KG1 (cell line): ENCODE measurements around the gene LONP2.
"Not testable (repeated sequence)": the region's sequence is repeated elsewhere in the genome, so short reads cannot be mapped to it uniquely, and the experiment has no call there.

Source experiments
- DNase-seq: peaks from one replicate; lab custom pipeline; 2025; lab: John Stamatoyannopoulos, UW

LONP2 gene

DNA sequence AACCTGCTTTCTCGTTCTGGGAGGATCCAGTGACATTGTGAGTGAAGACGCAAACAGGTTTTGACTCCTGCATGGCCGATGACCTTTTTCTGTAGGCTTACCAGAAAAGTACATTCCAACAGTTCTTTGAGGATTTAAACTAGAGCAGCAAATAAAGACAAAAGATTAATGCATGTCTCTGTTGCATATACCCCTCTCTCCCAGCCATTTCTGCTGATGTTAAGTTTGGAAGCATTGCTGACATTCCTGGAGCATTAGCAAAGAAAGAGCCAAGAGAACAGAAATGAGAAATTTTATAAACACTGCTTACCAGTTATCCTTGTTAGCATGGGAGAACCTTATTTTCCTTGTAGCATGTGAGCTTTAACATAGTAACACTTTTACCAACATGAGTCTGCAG lies 91.9 kb downstream of the LONP2 start:
- DNase-seq = no peak

DNA sequence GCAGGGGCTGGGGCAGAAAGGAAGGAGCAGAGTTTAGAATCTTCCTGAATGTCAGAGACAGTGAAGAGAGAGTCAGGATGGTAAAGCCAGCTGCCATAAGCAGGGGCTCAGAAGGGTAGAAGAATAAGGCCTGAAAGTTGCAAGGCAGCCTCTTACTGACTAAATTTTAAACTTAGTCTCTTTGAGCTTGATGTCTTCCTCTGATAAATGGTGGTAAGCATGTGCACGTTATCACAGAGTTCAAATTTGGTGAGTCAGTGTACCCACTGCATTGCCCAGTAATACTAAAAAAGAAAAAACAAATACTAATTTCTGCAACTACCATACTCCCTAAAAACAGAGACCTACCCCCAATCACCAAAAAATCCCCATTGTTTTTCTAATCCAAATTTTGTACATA lies 96.0 kb downstream of the LONP2 start:
- DNase-seq = no peak

DNA sequence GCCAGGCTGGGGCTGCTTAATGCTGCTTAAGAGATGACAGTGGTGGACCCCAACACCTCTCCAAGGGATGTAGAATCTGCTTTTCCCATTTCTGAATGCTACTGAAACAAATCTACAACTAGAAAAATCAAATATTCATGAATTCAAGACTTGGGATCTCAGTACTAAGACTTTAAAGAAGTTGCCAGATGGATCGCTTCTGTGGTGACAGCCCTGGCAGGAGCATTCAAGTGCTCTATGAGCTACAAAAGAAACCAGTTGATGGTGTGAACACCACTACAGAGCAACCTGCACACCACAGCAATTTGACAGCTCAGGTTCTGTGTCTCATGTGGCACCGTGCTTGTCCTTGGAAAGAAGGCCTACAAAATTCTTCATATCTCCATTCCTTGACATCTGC lies 98.5 kb downstream of the LONP2 start:
- no peak for DNase-seq

DNA sequence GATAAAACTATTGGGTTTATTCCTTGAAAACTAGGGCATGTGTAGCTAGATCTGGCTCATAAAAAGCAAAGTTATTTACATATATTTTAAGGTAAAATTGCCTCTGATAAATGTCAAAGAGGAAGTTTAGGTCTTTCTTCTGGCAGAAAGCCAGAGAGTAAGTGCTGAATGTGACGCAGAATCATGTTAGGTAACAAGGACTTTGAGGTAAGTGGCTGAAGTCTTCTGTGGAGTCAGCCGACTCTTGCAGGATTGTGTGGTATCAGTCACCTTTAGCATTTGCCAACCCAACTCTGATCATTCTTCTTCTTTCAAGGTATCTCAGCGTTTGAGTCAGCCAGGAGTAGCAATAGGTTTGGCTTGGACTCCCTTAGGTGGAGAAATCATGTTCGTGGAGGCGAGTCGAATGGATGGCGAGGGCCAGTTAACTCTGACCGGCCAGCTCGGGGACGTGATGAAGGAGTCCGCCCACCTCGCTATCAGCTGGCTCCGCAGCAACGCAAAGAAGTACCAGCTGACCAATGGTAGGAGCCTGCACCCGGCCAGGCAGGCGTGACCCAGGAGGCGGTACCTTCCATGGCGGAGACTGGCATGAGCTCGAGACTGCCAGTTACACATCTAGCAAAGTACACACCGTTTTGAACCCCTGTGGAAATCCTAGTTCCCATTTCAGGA lies 103.2 kb downstream of the LONP2 start:
- DNase-seq = no peak

DNA sequence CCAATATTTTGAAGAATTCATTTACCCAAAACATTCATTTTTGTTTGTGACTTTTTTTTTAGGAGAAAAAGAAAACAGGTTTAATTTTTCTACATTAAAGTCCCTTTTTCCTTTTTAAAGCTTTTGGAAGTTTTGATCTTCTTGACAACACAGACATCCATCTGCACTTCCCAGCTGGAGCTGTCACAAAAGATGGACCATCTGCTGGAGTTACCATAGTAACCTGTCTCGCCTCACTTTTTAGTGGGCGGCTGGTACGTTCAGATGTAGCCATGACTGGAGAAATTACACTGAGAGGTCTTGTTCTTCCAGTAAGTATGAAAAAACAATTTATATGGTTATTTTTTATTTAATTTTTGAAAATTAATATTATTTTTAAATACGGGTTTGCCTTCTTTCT lies 103.9 kb downstream of the LONP2 start:
- no peak for DNase-seq

DNA sequence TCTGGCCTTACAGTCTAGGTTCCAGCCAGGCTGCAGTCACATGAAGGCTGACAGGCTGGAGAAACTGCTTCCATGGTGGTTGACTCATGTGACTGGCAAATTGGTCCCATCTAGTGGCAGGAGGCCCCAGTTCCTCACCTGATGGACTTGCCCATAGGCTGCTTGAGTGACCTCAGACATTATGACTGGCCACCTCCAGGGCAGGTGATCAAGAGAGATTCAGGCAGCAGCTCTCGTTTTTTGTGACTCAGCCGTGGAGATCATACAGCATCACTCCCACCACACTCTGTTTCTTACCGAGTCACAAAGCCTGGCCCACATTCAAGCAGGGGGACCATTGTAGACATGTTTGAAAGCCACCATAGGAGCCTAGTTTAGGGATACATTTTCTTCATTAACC lies 106.6 kb downstream of the LONP2 start:
- DNase-seq = no peak

DNA sequence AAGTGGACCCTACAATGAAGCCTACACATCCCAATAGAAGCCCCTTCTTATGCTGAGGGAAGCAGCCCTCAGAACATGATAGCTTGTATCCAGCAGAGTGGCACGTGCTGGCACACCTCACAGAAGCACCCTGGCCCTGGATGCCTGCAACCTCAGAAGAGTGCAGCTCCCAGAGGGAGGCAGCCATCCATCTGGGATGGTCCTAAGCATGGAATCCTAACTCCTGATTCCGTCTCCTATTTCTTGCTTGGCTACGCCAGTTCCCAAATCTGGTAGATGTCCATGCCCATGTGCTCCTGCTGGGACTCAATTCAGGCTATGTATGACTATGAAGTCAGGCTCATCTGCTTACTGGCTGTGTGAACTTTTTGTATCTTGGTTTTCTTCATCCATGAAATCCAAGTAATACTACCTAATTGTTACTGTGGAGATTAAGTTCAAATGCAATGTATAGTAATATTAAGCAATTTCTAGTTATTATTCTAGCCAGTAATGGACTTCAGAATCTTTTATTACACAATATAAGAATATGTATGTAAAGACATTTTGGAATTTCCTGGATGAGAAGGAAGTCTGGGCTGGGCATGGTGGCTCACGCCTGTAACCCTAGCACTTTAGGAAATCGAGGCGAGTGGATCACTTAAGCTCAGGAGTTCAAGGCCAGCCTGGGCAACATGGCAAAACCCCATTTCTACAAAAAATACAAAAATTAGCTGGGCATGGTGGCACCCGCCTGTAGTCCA lies 108.7 kb downstream of the LONP2 start:
- no peak for DNase-seq

DNA sequence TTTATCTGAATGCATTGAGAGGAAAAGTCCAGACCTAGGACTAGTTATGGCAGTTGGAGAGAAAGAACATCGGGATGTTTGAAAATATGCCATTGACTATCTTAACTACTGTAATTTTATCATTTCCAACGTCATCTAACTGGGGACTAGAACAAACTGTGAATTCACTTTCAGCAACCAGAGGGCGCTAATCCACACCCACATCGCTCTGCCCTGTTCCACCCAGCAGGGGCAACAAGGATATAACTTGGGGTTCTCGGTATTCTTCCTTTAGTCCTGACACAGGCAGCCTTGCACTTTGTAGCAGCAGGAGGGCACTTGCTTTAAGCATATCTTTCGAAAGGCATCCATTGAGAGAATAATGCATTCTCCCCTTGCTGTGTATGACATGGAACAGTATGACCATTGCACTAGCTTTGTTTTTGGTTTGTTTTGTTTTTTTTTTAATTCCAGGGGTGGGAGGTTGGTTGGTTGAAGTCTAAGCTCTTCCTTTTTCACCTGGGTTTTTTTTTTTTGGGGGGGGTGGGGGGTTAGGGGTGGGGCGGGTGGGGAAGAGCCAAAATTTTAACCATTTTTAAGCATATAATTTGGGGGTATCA lies 109.6 kb downstream of the LONP2 start:
- peak; percentile 61 for DNase-seq

DNA sequence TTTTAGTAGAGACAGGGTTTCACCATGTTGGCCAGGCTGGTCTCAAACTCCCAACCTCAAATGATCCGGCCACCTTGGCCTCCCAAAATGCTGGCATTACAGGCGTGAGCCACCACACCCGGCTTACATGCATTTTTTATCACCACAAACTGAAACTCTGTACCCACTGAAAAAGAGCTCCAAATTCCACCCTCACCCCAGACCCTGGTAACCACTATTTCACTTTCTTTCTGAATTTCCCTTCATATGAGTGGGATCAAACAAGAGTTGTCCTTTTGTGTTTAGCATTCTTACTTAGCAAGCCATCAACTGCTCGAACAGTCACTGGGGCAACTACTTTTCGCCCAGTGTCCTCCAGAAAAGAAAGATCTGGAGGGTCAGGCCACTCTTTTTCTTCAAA lies 110.3 kb downstream of the LONP2 start:
- DNase-seq = not testable (repeated sequence)

DNA sequence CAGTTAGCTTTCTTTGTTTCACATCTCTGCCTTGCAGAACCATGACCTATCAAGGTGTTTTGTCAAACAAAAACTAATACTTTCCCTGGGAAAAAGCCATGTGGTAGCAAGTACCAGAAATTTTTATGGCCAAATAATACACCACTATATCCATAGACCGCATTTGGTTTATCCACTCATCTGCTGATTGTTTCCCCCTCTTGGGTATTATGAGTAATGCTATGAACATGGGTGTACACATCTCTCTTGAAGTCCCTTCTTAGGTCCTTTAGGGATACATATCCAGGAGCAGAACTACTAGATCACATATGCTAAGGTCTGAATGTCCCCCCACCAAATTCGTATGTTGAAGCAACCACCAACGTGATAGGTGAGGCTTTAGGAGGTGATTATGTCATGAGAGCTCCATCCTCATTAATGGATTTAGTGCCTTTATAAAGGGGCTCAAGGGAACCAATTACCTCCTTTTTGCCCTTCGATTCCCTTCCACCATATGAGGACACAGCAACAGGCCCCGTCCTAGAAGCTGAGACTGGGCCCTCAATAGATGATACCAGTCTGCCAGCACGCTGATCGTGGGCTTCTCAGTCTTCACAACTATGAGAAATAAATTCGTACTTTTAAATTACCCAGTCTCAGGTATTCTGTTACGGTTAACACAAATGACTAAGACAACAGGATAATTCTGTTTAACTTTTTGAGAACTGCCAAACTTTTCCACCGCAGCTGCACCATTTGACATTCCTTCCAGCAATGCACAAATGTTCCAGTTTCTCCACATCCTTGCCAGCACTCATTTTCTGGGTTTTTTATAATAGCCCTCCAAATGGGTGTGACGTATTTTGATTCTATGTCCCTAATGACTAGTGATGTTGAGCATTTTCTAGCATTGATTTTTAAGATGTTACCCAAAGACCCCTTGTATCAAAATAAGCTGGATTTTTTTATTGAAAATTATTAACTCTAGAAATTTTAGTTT lies 111.1 kb downstream of the LONP2 start:
- DNase-seq = no peak

DNA sequence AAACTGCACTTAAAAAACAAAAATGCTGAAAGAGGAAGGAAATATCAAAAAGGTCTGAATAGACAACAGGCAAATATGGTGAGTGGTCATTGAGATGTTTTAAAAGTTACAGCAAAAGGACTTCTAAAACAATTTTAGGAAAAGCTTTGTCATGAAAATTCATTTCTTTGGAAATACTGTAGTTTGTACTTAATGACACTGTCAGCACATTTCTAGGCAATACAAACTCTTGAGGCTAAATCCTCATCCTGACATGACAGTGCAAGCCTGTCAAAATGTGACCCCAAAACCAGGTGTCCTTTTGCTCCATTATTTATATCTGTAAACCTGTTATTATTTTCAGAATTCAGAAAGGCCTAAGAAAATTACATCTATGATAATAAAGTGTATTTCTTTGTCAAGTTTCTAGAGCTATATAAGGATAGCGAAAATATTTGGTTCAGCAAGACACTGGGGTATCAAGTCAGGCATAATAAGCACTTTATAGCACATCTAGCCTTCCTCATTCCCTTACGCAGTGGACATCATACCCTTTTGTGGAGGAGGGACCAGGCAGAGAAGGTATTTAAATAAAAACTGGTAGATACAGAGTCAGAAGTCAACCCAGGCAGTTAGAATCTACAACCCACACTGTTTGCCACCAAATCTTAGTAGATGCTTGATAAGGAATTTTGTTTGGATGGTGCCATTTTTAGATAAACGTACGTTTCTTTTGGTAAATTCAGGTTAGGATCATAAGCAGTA lies 112.7 kb downstream of the LONP2 start:
- no peak for DNase-seq

DNA sequence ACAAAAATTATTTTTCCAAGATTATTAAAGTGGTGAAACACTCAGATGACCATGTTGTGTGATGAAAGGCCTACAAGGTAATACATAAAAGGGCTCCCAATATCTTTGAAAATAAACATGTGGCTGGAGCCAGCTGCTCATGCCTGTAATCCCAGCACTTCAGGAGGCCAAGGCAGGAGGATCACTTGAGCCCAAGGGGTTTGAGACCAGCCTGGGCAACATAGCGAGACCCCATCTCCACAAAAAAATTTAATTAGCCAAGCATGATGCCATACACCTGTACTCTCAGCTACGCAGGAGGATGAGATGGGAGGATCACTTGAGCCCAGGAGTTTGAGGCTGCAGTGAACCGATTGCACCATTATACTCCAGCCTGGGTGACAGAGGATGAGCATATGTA lies 114.3 kb downstream of the LONP2 start:
- DNase-seq = no peak

DNA sequence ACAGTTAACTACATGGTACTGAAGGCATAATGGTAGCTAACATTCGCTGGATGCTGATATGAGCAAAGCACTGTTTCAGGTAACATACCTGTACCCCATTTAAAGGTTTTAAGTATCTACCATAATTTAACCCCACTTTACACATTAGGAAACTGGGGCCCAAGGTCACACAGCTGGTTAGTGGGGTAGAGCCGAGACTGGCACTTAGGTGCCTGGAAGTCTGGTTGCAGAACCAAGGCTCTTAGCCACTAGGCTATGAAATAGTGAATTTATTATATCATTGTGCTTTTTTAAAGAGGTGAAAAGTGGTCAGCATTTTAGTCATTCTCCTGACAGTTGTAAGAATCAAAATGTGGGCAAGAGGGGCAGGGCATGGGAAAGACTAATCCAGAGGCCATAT lies 115.9 kb downstream of the LONP2 start:
- DNase-seq = no peak

DNA sequence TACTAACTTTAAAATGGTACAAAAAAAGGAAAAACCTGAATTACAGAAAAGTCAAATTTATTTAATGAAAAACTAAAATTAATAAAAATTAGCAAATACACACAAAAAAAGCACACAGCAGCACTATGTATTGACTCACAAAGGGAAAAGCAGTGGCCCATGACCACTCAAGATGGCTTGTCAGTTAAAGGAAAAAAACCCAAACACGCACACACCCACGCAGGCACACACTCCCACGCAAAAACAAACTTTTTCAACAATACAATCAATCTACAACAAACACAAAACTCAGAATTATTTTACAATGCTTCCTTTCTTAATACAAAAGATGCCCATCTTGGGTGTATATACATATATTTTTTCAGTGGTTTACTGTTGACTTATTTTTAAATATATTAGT lies 116.9 kb downstream of the LONP2 start:
- DNase-seq = no peak

DNA sequence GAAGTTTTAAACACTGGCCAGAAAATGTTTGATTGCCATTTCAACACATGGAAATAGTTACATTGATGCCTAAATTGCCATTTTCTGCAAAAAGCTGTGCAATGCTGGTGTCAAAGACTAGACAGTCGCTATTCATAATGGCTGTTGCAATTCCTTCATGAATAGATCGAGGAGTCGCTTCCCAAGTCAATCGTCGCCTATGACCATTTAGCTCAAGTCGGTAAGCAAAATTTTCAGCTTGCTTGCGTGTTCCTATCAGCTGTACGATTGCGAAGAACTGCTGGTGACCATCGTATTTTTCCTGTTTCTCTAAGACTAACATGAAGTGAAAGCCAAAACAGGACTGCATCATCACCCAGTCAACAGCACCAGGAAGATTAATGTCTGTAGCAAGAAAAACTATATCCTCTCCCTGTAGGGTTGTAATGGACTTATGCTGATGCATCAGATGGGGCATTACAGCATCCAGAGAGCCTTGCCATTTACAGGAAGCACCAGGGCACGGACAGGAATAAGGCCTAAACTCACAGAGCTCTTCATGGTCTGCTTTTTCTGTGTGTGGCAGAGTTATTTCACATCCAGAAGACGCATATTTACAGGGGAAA lies 117.5 kb downstream of the LONP2 start:
- no peak for DNase-seq

DNA sequence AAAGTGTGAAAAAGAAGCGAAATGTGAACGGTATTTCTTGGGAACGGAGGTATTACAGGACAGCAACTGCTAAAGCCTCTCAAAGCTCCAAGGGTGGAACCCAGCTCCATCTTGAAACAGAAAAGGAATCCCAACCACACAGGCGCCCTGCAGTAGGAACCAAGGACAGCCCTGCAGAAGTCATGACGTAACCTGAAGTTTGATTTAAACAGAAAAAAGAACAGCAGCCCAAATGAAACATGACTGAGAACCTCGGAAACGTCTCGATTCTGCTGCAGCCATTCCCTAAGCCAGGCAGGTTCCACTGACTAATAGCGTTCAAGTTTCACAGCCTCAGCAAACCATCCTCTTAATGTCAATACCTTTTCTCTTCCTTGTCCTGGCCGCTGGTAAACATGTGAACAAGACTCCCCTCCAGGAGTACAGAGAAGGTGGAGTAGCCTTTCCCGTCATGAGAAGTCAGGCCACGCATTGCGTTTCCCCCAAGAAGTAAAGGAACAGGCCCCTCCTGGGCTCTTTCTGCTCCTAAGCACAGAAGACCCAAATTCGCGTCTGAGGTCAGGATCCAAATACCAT lies 121.0 kb downstream of the LONP2 start:
- no peak for DNase-seq

DNA sequence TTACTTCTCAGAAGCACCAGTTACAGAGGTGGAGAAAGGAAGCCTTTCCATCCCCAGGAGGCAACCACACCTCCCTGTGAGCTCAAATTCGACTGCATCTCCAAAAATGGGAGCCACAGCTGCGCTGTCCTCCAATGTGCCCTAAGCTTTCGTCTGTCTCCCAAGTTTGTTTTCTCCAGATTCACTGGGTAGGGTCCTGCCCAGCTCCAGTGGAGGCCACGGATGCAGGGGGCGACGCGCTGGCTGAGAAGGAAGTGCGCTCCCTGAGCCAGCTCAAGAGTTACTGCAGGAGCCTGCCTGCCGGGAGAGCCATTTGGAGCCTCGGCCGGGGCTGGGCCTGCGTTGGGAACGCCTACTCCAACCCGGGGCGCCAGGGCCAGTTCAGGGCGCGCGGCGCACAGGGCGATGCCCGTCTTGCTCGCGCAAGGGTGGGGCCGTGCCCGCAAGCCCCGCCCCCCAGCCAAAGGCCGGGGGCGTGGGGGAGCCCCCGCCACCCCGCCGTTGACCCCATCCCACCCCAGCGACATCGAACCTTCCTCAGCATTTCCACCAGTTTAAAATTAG lies 121.6 kb downstream of the LONP2 start:
- no peak for DNase-seq

DNA sequence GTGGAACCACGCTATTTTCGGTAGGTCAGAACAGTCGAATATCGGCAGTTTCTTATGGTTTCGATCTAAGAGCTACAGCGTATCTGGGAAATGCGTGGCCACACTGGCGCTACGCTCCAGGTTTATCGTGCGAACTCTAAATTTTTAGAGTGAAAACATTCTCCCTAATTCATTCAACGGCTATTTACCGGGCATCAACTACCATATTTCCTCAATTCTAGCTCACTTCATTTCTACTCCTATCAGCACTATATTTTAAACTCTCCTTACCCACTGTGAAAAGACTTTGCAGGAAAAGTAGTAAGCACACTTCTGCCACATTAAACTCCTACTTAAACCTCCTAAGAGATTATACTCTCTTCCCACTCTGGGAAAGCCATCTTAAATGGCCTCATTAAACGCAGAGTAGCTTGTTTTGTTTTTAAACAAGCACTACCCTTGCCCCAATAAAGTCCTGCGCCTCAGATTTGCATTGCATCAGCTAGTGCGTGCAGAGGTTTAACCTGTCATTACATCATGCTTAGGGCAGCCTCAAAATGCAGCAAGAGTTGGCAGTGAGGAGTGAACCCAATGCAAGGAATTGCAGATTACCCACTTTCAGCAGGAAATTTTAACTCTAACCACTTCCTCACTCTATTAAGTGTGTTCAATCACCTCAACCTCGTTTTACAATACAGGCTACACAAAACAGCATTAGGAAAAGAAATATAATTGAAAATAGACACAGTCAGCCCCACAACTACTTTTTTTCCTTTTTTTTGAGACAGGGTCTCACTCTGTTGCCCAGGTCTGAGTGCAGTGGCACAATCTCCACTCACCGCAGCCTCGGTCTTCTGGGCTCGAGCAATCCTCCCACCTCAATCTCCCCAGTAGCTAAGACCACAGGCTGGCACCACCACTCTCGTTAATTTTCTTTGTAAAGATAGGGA lies 122.3 kb downstream of the LONP2 start:
- no peak for DNase-seq

DNA sequence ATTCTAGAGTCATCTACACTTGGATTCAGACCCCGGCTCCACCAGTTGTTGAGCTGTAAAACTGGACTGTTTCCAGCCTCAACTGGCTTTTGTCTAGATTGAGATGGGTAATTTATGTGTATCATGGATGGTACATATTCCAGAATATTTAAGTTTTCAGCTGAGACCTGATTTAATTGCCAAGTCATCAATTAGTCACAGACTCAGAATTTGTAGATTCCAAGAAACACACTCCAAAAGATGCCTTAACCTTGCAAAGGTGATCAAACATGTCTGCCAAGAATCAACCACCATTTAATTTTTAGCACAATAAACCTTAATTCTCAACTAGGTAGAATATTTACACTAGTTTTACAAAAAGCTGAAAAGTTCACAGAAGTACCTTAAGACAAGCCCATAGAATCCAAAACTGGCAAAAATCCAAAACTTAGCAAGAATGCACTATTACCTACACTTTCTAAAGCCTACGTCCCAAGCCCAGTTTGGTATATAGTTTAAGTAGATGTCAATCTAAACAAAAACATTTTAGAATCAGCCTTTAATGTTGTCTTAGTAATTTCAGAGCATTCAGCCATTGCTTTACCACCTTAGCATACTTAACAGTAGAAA lies 123.4 kb downstream of the LONP2 start:
- no peak for DNase-seq
